ENCODE measurements around the gene HDAC6.
"Not testable (repeated sequence)": the region's sequence is repeated elsewhere in the genome, so short reads cannot be mapped to it uniquely, and the experiment has no call there.

HDAC6 gene

GRCh38 chrX:48826876-48827653 is 25.2 kb downstream of the HDAC6 start:
- DNase-seq, result no peak

GRCh38 chrX:48827654-48827968 is 25.7 kb downstream of the HDAC6 start:
- no peak for DNase-seq

GRCh38 chrX:48829016-48829735 is 27.3 kb downstream of the HDAC6 start:
- no peak for DNase-seq

GRCh38 chrX:48831136-48831908 is 29.5 kb downstream of the HDAC6 start:
- no peak for DNase-seq

- no peak for DNase-seq
Measured at GRCh38 chrX:48831909-48832291, 30.0 kb downstream of the HDAC6 start.

GRCh38 chrX:48833542-48834138 is 31.8 kb downstream of the HDAC6 start:
- DNase-seq, result peak in 1 of 3 experiments; percentile 33

GRCh38 chrX:48834383-48834709 is 32.5 kb downstream of the HDAC6 start:
- DNase-seq, result peak in 1 of 3 experiments; percentile 66

- DNase-seq, result peak; percentile 59 to 94 (median 78)
Measured at GRCh38 chrX:48835524-48836329, 33.9 kb downstream of the HDAC6 start, which contains the start of gene PCSK1N. PCSK1N (minus strand) TSS chrX:48835610; CDS start chrX:48835532, 78 bp downstream.

- DNase-seq, result no peak
Measured at GRCh38 chrX:48839686-48840085, 37.8 kb downstream of the HDAC6 start.

GRCh38 chrX:48848847-48849246 is 47.0 kb downstream of the HDAC6 start:
- peak in 1 of 3 experiments; percentile 53 for DNase-seq

GRCh38 chrX:48852857-48853256 is 51.0 kb downstream of the HDAC6 start:
- DNase-seq, result no peak

GRCh38 chrX:48853494-48853893 is 51.6 kb downstream of the HDAC6 start:
- DNase-seq, result not testable (repeated sequence)

- DNase-seq, result not testable (repeated sequence)
Measured at GRCh38 chrX:48854121-48854804, 52.4 kb downstream of the HDAC6 start.

GRCh38 chrX:48854898-48855297 is 53.0 kb downstream of the HDAC6 start:
- DNase-seq, result peak in 1 of 3 experiments; percentile 17

GRCh38 chrX:48864210-48864609 is 62.3 kb downstream of the HDAC6 start:
- no peak for DNase-seq

- not testable (repeated sequence) for DNase-seq
Measured at GRCh38 chrX:48872017-48872416, 70.2 kb downstream of the HDAC6 start.

All from NCI-H1417 (cell line).